ENCODE data around the gene PYDC2.

GRCh38 chr3:191470080-191470479, 9.1 kb downstream of the PYDC2 start:
- TF ChIP-seq CTCF (conservative IDR thresholded peaks at IDR 0.05 in 1 of 2, IDR thresholded peaks at IDR 0.05 in 1 of 2; ENCODE audit: extremely low read depth in 1 of 2, insufficient read depth in 1 of 2, low read depth in 1 of 2, low read length in 2 of 2) (no peak), EZH2 (IDR thresholded peaks at IDR 0.05; ENCODE audit: borderline replicate concordance, low read length) (no peak)

Measured in mammary epithelial cell (primary cell).